K562 (cell line): ENCODE measurements around the gene SUMF2. TPM values are rescaled to one million over a fixed set of nuclear protein-coding genes. Genes with fewer than 3 reads are reported as not detected.
A peak's percentile ranks its signal among the peaks of the same experiment; 100 is the strongest.

Source experiments
- BRD4 ChIP-seq: fragments of 200-600 bp; sonication (generic); IDR thresholded peaks from 2 replicates; pipeline ENCODE4 v1.6.1; 2017; ENCODE audit warnings: inconsistent platforms
- CHAMP1 ChIP-seq: fragments of 450-650 bp; IDR thresholded peaks from 2 replicates; pipeline ENCODE4 v1.6.1; 2016; ENCODE audit warnings: mild to moderate bottlenecking
- HDAC2 ChIP-seq: fragments of 450-650 bp; IDR thresholded peaks from 2 replicates; pipeline ENCODE4 v1.6.1; 2016; ENCODE audit warnings: mild to moderate bottlenecking
- HDGF ChIP-seq: fragments of 450-650 bp; IDR thresholded peaks from 2 replicates; pipeline ENCODE4 v1.6.1; 2016
- KLF13 ChIP-seq: fragments of 450-650 bp; IDR thresholded peaks from 2 replicates; pipeline ENCODE4 v1.6.1; 2016; ENCODE audit warnings: missing genetic modification characterization, low read depth, mild to moderate bottlenecking, missing compliant biosample characterization, moderate library complexity, borderline replicate concordance
- NFYB ChIP-seq: IDR thresholded peaks from 2 replicates; pipeline ENCODE4 v1.6.1; 2011; ENCODE audit warnings: mild to moderate bottlenecking, moderate library complexity; ENCODE audit not compliant: insufficient read length; ENCODE audit errors: extremely low read depth
- PATZ1 ChIP-seq: fragments of 250-450 bp; sonication (Bioruptor Pico); IDR thresholded peaks from 2 replicates; pipeline ENCODE4 v1.5.0; 2020; ENCODE audit warnings: mild to moderate bottlenecking, borderline replicate concordance
- SMAD2 ChIP-seq: fragments of 150-350 bp; IDR thresholded peaks from 2 replicates; pipeline ENCODE4 v1.6.1; 2014; ENCODE audit warnings: low read depth, mild to moderate bottlenecking, low read length
- TEAD1 ChIP-seq, 2 experiments: fragments of 450-650 bp in 1 of 2; sonication (generic) in 1 of 2; formaldehyde crosslinking; IDR thresholded peaks; 2 replicates each; pipeline versions ENCODE4 v1.4.0 to v1.8.0; 2020 to 2022; ENCODE audit warnings: mild to moderate bottlenecking in 2 of 2, missing genetic modification reagents in 1 of 2
- ZBTB33 ChIP-seq: sonication (generic); formaldehyde crosslinking; IDR thresholded peaks from 2 replicates; pipeline ENCODE4 v1.8.1; 2023; ENCODE audit warnings: mild to moderate bottlenecking, missing genetic modification reagents
- ZNF764 ChIP-seq: fragments of 250-450 bp; sonication (Bioruptor Pico); IDR thresholded peaks from 2 replicates; pipeline ENCODE4 v1.4.0; 2020; ENCODE audit warnings: low read depth, mild to moderate bottlenecking, moderate library complexity
- polyA plus RNA-seq, 8 experiments: library from polyadenylated mRNA; depleted of rRNA in 4 of 8; stranded (reverse) in 5 of 8; unstranded in 3 of 8; fragments of >200 nt; fragmentation: Nextera tagmentation in 2 of 8; fragmentation: Illumina TruSeq in 1 of 8; extraction: Ambion mirVana in 2 of 8; extraction: Trizol in 1 of 8; gene quantifications; 2 replicates each; pipeline versions ENCODE4 v1.2.1 to v1.2.3, GENCODE V29; 2011 to 2014; ENCODE audit warnings: inconsistent platforms in 1 of 8, missing spikeins in 1 of 8
- total RNA-seq, 7 experiments: library from RNA; depleted of rRNA in 6 of 7; stranded (reverse); fragments of >200 nt in 6 of 7; fragmentation: Illumina TruSeq in 2 of 7; extraction: Trizol in 2 of 7; gene quantifications; 2 replicates each; pipeline versions ENCODE4 v1.2.1 to v1.2.3, GENCODE V29; 2011 to 2021; ENCODE audit warnings: low replicate concordance in 1 of 7
- TF ChIP-seq, protein P1 (sequence below): sonication (generic); formaldehyde crosslinking; IDR thresholded peaks from 2 replicates; pipeline ENCODE4 v1.8.0; 2022; ENCODE audit warnings: mild to moderate bottlenecking, missing genetic modification reagents
- TF ChIP-seq, protein P2 (sequence below): IDR thresholded peaks from 3 replicates; pipeline ENCODE4 v1.6.1; 2011; ENCODE audit warnings: borderline replicate concordance, mild to moderate bottlenecking, moderate library complexity; ENCODE audit not compliant: insufficient read length; ENCODE audit errors: extremely low read depth
- TF ChIP-seq, protein P3 (sequence below), 2 experiments: fragments of 450-650 bp in 1 of 2; sonication (generic) in 1 of 2; formaldehyde crosslinking in 1 of 2; IDR thresholded peaks in 1 of 2; conservative IDR thresholded peaks in 1 of 2; 2 replicates each; pipeline versions ENCODE4 v1.6.1 to v1.8.1; 2016 to 2023; ENCODE audit warnings: mild to moderate bottlenecking in 2 of 2, moderate library complexity in 2 of 2, inconsistent platforms in 1 of 2, missing genetic modification reagents in 1 of 2

SUMF2 gene
- total and polyA plus RNA-seq, 9 of the 15 experiments (the other 6 are each of a cell fraction or from before 2014, with no cell fraction given): 39.0 to 113 (median 67.7) TPM

DNA sequence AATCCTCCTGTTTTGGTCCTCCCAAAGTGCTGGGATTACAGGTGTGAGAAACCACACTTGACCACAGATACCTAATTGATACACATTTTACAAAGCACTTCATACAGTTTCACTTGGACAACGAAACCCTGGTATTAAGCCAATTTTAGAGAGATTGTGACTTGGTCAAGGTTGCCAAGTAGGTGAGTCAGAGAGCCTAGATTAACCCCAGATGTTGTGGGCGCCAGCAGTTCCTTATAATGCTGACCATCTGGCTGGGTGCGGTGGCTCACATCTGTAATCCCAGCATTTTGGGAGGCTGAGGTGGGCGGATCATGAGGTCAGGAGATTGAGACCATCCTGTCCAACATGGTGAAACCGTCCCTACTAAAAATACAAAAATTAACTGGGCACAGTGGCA, 33.6 kb downstream of the SUMF2 start (continued):
- TF ChIP-seq NFYB: no peak
- TF ChIP-seq, protein P1, sequence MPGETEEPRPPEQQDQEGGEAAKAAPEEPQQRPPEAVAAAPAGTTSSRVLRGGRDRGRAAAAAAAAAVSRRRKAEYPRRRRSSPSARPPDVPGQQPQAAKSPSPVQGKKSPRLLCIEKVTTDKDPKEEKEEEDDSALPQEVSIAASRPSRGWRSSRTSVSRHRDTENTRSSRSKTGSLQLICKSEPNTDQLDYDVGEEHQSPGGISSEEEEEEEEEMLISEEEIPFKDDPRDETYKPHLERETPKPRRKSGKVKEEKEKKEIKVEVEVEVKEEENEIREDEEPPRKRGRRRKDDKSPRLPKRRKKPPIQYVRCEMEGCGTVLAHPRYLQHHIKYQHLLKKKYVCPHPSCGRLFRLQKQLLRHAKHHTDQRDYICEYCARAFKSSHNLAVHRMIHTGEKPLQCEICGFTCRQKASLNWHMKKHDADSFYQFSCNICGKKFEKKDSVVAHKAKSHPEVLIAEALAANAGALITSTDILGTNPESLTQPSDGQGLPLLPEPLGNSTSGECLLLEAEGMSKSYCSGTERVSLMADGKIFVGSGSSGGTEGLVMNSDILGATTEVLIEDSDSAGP (CRISPR knock-in tag): no peak
- no peak for TF ChIP-seq BRD4
- TF ChIP-seq, protein P2, sequence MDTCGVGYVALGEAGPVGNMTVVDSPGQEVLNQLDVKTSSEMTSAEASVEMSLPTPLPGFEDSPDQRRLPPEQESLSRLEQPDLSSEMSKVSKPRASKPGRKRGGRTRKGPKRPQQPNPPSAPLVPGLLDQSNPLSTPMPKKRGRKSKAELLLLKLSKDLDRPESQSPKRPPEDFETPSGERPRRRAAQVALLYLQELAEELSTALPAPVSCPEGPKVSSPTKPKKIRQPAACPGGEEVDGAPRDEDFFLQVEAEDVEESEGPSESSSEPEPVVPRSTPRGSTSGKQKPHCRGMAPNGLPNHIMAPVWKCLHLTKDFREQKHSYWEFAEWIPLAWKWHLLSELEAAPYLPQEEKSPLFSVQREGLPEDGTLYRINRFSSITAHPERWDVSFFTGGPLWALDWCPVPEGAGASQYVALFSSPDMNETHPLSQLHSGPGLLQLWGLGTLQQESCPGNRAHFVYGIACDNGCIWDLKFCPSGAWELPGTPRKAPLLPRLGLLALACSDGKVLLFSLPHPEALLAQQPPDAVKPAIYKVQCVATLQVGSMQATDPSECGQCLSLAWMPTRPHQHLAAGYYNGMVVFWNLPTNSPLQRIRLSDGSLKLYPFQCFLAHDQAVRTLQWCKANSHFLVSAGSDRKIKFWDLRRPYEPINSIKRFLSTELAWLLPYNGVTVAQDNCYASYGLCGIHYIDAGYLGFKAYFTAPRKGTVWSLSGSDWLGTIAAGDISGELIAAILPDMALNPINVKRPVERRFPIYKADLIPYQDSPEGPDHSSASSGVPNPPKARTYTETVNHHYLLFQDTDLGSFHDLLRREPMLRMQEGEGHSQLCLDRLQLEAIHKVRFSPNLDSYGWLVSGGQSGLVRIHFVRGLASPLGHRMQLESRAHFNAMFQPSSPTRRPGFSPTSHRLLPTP: no peak
- TF ChIP-seq, protein P3, sequence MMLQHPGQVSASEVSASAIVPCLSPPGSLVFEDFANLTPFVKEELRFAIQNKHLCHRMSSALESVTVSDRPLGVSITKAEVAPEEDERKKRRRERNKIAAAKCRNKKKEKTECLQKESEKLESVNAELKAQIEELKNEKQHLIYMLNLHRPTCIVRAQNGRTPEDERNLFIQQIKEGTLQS (IDR thresholded peaks at IDR 0.05): peak; percentile 50
- TF ChIP-seq, protein P3 (CRISPR knock-in tag; conservative IDR thresholded peaks at IDR 0.05): no peak
- no peak for TF ChIP-seq HDAC2
- TF ChIP-seq ZBTB33 (CRISPR knock-in tag): peak; percentile 49; the same call in 1 of the 2 replicates
- TF ChIP-seq ZNF764: no peak
- TF ChIP-seq TEAD1 (CRISPR knock-in tag; IDR thresholded peaks at IDR 0.05): no peak
- no peak for TF ChIP-seq CHAMP1
- TF ChIP-seq PATZ1 (CRISPR knock-in tag): no peak
- no peak for TF ChIP-seq HDGF
- TF ChIP-seq SMAD2: no peak
- no peak for TF ChIP-seq KLF13 (tag)
